HG02588 (cell line): Measurements from ENCODE around the gene MORN1.

Experiments
- ATAC-seq: cut with Tn5 transposase; IDR thresholded peaks from one replicate; pipeline ENCODE4 v1.9.1; 2021; ENCODE audit warnings: mild to moderate bottlenecking, moderate library complexity; ENCODE audit not compliant: unreplicated experiment

MORN1 gene

GRCh38 chr1:2324553-2325366 is 66.6 kb downstream of the MORN1 start:
- no peak for ATAC-seq

GRCh38 chr1:2323451-2323974 is 67.8 kb downstream of the MORN1 start:
- ATAC-seq: no peak

- no peak for ATAC-seq
These were observed 68.7 kb downstream of the MORN1 start for GRCh38 chr1:2322581-2323211.

GRCh38 chr1:2322065-2322571 is 69.2 kb downstream of the MORN1 start:
- no peak for ATAC-seq

GRCh38 chr1:2320760-2321667 is 70.3 kb downstream of the MORN1 start:
- no peak for ATAC-seq

GRCh38 chr1:2320006-2320405 is 71.3 kb downstream of the MORN1 start:
- ATAC-seq: no peak

- ATAC-seq: no peak
These were observed 72.1 kb downstream of the MORN1 start for GRCh38 chr1:2319291-2319690.

- no peak for ATAC-seq
These were observed 72.8 kb downstream of the MORN1 start for GRCh38 chr1:2318314-2319278.

GRCh38 chr1:2317230-2318065 is 73.9 kb downstream of the MORN1 start:
- no peak for ATAC-seq

- no peak for ATAC-seq
These were observed 74.8 kb downstream of the MORN1 start for GRCh38 chr1:2316451-2316961.

GRCh38 chr1:2315674-2316450 is 75.5 kb downstream of the MORN1 start:
- no peak for ATAC-seq

GRCh38 chr1:2314803-2315673 is 76.3 kb downstream of the MORN1 start:
- no peak for ATAC-seq

- ATAC-seq: no peak
These were observed 77.0 kb downstream of the MORN1 start for GRCh38 chr1:2314273-2314802.

GRCh38 chr1:2313651-2314261 is 77.6 kb downstream of the MORN1 start:
- ATAC-seq: no peak

- no peak for ATAC-seq
These were observed 78.6 kb downstream of the MORN1 start for GRCh38 chr1:2312515-2313301.

GRCh38 chr1:2312160-2312514 is 79.2 kb downstream of the MORN1 start:
- ATAC-seq: no peak
